Trophoblast cell (in vitro differentiated cells and primary cell): ENCODE measurements around the gene NR1H2.

ENCODE experiments used
- DNase-seq, 2 donors: peaks; one replicate each; pipeline ENCODE4 v3.0.0-alpha.2; 2016
- H2AFZ ChIP-seq: 2 replicates; pipeline ENCODE4 v1.6.1; 2013; ENCODE audit warnings: low read length, moderate library complexity, mild to moderate bottlenecking; ENCODE audit not compliant: insufficient read depth, poor library complexity
- H2AK5ac ChIP-seq: 2 replicates; pipeline ENCODE4 v1.6.1; 2013; ENCODE audit warnings: mild to moderate bottlenecking, low read length
- H2BK120ac ChIP-seq: 2 replicates; pipeline ENCODE4 v1.6.1; 2013; ENCODE audit warnings: low read length, mild to moderate bottlenecking, moderate library complexity; ENCODE audit not compliant: insufficient read depth, poor library complexity
- H2BK12ac ChIP-seq: 2 replicates; pipeline ENCODE4 v1.6.1; 2013; ENCODE audit warnings: mild to moderate bottlenecking, low read length, moderate library complexity
- H2BK5ac ChIP-seq: 2 replicates; pipeline ENCODE4 v1.6.1; 2013; ENCODE audit warnings: low read length, low read depth, moderate library complexity, mild to moderate bottlenecking; ENCODE audit not compliant: poor library complexity
- H3K14ac ChIP-seq: 2 replicates; pipeline ENCODE4 v1.6.1; 2013; ENCODE audit warnings: mild to moderate bottlenecking, low read length
- H3K18ac ChIP-seq: 2 replicates; pipeline ENCODE4 v1.6.1; 2013; ENCODE audit warnings: mild to moderate bottlenecking, low read length
- H3K23ac ChIP-seq: 2 replicates; pipeline ENCODE4 v1.6.1; 2013; ENCODE audit warnings: low read length
- H3K27ac ChIP-seq: 2 replicates; pipeline ENCODE4 v1.5.1; 2013; ENCODE audit warnings: low read depth, mild to moderate bottlenecking, inconsistent platforms, low read length, moderate library complexity
- H3K27me3 ChIP-seq: 2 replicates; pipeline ENCODE4 v1.6.1; 2013; ENCODE audit warnings: inconsistent platforms, mild to moderate bottlenecking, low read length, moderate library complexity; ENCODE audit not compliant: insufficient read depth
- H3K36me3 ChIP-seq, 2 experiments: 1 replicate in 1 of 2; 2 replicates in 1 of 2; pipeline ENCODE4 v1.6.1; 2013; ENCODE audit warnings: low read length in 2 of 2, mild to moderate bottlenecking in 2 of 2, moderate library complexity in 1 of 2; ENCODE audit not compliant: insufficient read depth in 2 of 2, control insufficient read depth in 1 of 2
- H3K4ac ChIP-seq: 2 replicates; pipeline ENCODE4 v1.6.1; 2013; ENCODE audit warnings: low read depth, mild to moderate bottlenecking, low read length, moderate library complexity
- H3K4me1 ChIP-seq, 2 experiments: 1 replicate in 1 of 2; 2 replicates in 1 of 2; pipeline ENCODE4 v1.6.1; 2013; ENCODE audit warnings: low read length in 2 of 2, mild to moderate bottlenecking in 2 of 2, moderate library complexity in 1 of 2; ENCODE audit not compliant: insufficient read depth in 2 of 2, control insufficient read depth in 1 of 2
- H3K4me2 ChIP-seq: 2 replicates; pipeline ENCODE4 v1.6.1; 2013; ENCODE audit warnings: inconsistent platforms, mild to moderate bottlenecking, low read length, moderate library complexity
- H3K4me3 ChIP-seq: 2 replicates; pipeline ENCODE4 v1.5.1; 2013; ENCODE audit warnings: mild to moderate bottlenecking, low read depth, low read length, inconsistent platforms
- H3K79me1 ChIP-seq: one replicate; pipeline ENCODE4 v1.6.1; 2013; ENCODE audit warnings: low read length
- H3K79me2 ChIP-seq: 2 replicates; pipeline ENCODE4 v1.6.1; 2013; ENCODE audit warnings: low read length, mild to moderate bottlenecking; ENCODE audit not compliant: control insufficient read depth, insufficient read depth, poor library complexity
- H3K9ac ChIP-seq: 2 replicates; pipeline ENCODE4 v1.6.1; 2013; ENCODE audit warnings: mild to moderate bottlenecking, low read length
- H3K9me3 ChIP-seq: 2 replicates; pipeline ENCODE4 v1.6.1; 2013; ENCODE audit warnings: low read depth, mild to moderate bottlenecking, control low read depth, inconsistent platforms, low read length; ENCODE audit not compliant: insufficient read depth
- H4K12ac ChIP-seq: 2 replicates; pipeline ENCODE4 v1.6.1; 2013; ENCODE audit warnings: low read depth, mild to moderate bottlenecking, low read length, moderate library complexity
- H4K8ac ChIP-seq: 2 replicates; pipeline ENCODE4 v1.6.1; 2013; ENCODE audit warnings: low read depth, mild to moderate bottlenecking, low read length, moderate library complexity
- H4K91ac ChIP-seq: one replicate; pipeline ENCODE4 v1.6.1; 2013; ENCODE audit warnings: low read depth, mild to moderate bottlenecking, low read length, moderate library complexity
- WGBS: extraction: QIAGEN DNeasy Blood & Tissue Kit; methylation state at CpG from one replicate; pipeline ENCODE4 v1.1.7; 2013; ENCODE audit warnings: missing lambda C conversion rate; ENCODE audit not compliant: insufficient read length, insufficient coverage; ENCODE audit errors: extremely low coverage; 5-methylcytosine and 5-hydroxymethylcytosine counted together

NR1H2 gene

DNA sequence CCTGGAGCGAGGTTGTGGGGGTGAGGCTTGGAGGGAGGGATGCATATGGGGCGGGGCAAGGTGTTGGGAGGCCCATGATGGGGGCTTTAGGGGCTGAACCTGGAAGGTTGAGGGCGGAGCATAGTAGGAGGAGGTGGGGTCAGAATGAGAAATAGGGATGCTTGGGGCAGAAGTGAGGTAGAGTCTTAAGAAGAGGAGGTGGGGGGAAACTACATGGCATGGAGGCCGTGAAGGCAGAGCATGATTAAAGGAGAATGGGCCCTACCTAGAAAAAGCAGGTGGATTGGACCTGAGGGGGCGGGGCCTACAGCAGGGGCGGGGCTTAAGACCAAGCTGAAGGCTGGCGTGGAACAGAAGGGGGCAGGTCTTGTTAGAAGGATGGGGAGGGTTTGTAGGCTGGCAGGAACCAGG, 799 bp downstream of the NR1H2 start:
- H3K4me1 ChIP-seq: no peaks in the 10 kb centered on the region
- peaks cover 46 to 47% of the 10 kb centered on the region in 2 experiments for H3K36me3 ChIP-seq
- H4K12ac ChIP-seq: no peak overlapping the region
- H2BK5ac ChIP-seq: no peak overlapping the region
- no peak overlapping the region for H2BK12ac ChIP-seq
- H4K8ac ChIP-seq: no peak overlapping the region
- H3K79me2 ChIP-seq: peaks cover 3% of the 10 kb centered on the region
- no peak overlapping the region for H2BK120ac ChIP-seq
- DNase-seq: peak in 1 of 2 donors; percentile 34
- no peak overlapping the region for H3K4me3 ChIP-seq
- no peak overlapping the region for H3K4ac ChIP-seq
- H3K18ac ChIP-seq: no peak overlapping the region
- H3K14ac ChIP-seq: no peak overlapping the region
- no peak overlapping the region for H3K27ac ChIP-seq
- H4K91ac ChIP-seq: no peak overlapping the region
- H3K79me1 ChIP-seq: peaks cover 3% of the 10 kb centered on the region
- H3K27me3 ChIP-seq: no peaks in the 10 kb centered on the region
- no peak overlapping the region for H2AK5ac ChIP-seq
- H3K23ac ChIP-seq: no peak overlapping the region
- WGBS: no CpG with 5 or more reads among the region's 7 CpGs
- no peaks in the 10 kb centered on the region for H3K9me3 ChIP-seq
- no peak overlapping the region for H2AFZ ChIP-seq
- no peak overlapping the region for H3K4me2 ChIP-seq
- no peak overlapping the region for H3K9ac ChIP-seq

DNA sequence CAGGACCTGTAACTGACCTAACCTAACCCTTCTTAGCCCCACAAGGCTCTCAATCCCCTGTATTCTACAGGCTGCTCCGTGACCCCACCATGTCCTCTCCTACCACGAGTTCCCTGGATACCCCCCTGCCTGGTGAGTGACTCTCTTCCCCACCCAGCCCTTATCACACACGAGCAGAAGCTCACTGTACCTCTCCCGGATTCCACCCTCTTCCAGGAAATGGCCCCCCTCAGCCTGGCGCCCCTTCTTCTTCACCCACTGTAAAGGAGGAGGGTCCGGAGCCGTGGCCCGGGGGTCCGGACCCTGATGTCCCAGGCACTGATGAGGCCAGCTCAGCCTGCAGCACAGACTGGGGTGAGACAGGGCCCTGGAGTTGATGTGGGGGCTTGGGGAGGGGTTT, 1.3 kb downstream of the NR1H2 start:
- Histone ChIP-seq H3K9me3 (no peaks in the 10 kb centered on the region), H3K27ac (no peak overlapping the region), H2AK5ac (no peak overlapping the region), H4K8ac (no peak overlapping the region), H2BK12ac (no peak overlapping the region), H4K12ac (no peak overlapping the region), H3K4me1 (no peaks in the 10 kb centered on the region), H3K4me3 (no peak overlapping the region), H3K9ac (no peak overlapping the region), H3K79me1 (peaks cover 3% of the 10 kb centered on the region), H3K23ac (no peak overlapping the region), H3K18ac (no peak overlapping the region), H3K27me3 (no peaks in the 10 kb centered on the region), H3K79me2 (peaks cover 3% of the 10 kb centered on the region), H3K14ac (no peak overlapping the region), H3K36me3 (peaks cover 50 to 52% of the 10 kb centered on the region in 2 experiments), H4K91ac (no peak overlapping the region), H2AFZ (no peak overlapping the region), H2BK120ac (no peak overlapping the region), H3K4me2 (no peak overlapping the region), H2BK5ac (no peak overlapping the region), H3K4ac (no peak overlapping the region)
- no CpG with 5 or more reads among the region's 9 CpGs for WGBS
- no peak for DNase-seq

DNA sequence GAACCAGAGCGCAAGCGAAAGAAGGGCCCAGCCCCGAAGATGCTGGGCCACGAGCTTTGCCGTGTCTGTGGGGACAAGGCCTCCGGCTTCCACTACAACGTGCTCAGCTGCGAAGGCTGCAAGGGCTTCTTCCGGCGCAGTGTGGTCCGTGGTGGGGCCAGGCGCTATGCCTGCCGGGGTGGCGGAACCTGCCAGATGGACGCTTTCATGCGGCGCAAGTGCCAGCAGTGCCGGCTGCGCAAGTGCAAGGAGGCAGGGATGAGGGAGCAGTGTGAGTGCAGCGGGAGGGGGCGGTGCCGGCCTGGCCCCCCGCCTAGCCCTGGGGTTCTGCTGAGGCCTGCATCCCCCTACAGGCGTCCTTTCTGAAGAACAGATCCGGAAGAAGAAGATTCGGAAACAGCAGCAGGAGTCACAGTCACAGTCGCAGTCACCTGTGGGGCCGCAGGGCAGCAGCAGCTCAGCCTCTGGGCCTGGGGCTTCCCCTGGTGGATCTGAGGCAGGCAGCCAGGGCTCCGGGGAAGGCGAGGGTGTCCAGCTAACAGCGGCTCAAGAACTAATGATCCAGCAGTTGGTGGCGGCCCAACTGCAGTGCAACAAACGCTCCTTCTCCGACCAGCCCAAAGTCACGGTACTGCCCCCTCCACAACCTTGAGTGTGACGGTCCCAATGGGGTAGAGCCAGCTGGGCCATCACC, 2.1 kb downstream of the NR1H2 start:
- H3K9ac ChIP-seq: no peak overlapping the region
- H4K12ac ChIP-seq: no peak overlapping the region
- H4K91ac ChIP-seq: no peak overlapping the region
- H3K27me3 ChIP-seq: no peaks in the 10 kb centered on the region
- H2AFZ ChIP-seq: no peak overlapping the region
- no CpG with 5 or more reads among the region's 36 CpGs for WGBS
- H3K14ac ChIP-seq: no peak overlapping the region
- H3K9me3 ChIP-seq: no peaks in the 10 kb centered on the region
- no peak overlapping the region for H4K8ac ChIP-seq
- H2BK5ac ChIP-seq: no peak overlapping the region
- peaks cover 55 to 58% of the 10 kb centered on the region in 2 experiments for H3K36me3 ChIP-seq
- no peak for DNase-seq
- H3K79me1 ChIP-seq: peaks cover 3% of the 10 kb centered on the region
- H3K23ac ChIP-seq: no peak overlapping the region
- no peak overlapping the region for H3K18ac ChIP-seq
- no peak overlapping the region for H3K4me3 ChIP-seq
- H3K4ac ChIP-seq: no peak overlapping the region
- no peak overlapping the region for H3K4me2 ChIP-seq
- H2BK120ac ChIP-seq: no peak overlapping the region
- no peak overlapping the region for H2BK12ac ChIP-seq
- H3K79me2 ChIP-seq: peaks cover 3% of the 10 kb centered on the region
- no peak overlapping the region for H3K27ac ChIP-seq
- H2AK5ac ChIP-seq: no peak overlapping the region
- H3K4me1 ChIP-seq: peaks cover 0 to under 1% of the 10 kb centered on the region in 2 experiments

DNA sequence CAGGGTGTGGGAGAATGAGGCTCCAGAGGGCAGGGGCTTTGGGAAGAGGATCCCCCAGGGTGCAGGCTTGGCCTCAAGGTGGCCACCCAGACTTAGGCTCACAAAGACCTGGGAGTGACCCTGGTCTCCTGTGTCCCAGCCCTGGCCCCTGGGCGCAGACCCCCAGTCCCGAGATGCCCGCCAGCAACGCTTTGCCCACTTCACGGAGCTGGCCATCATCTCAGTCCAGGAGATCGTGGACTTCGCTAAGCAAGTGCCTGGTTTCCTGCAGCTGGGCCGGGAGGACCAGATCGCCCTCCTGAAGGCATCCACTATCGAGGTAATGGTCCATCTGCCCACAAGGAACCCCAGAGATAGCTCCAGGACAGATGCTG, 2.6 kb downstream of the NR1H2 start:
- DNase-seq: no peak
- no peak overlapping the region for H3K14ac ChIP-seq
- no peak overlapping the region for H2AK5ac ChIP-seq
- peaks cover 55 to 58% of the 10 kb centered on the region in 2 experiments for H3K36me3 ChIP-seq
- H3K27ac ChIP-seq: no peak overlapping the region
- peaks cover 5% of the 10 kb centered on the region for H3K79me1 ChIP-seq
- no peaks in the 10 kb centered on the region for H3K27me3 ChIP-seq
- no peak overlapping the region for H4K91ac ChIP-seq
- WGBS: no CpG with 5 or more reads among the region's 10 CpGs
- peaks cover 3% of the 10 kb centered on the region for H3K79me2 ChIP-seq
- H3K4me2 ChIP-seq: no peak overlapping the region
- H3K4me1 ChIP-seq: peaks cover 0 to 5% of the 10 kb centered on the region in 2 experiments
- H3K23ac ChIP-seq: no peak overlapping the region
- H3K4me3 ChIP-seq: no peak overlapping the region
- no peak overlapping the region for H2AFZ ChIP-seq
- no peak overlapping the region for H2BK5ac ChIP-seq
- H2BK120ac ChIP-seq: no peak overlapping the region
- no peak overlapping the region for H3K4ac ChIP-seq
- H3K18ac ChIP-seq: no peak overlapping the region
- H3K9ac ChIP-seq: no peak overlapping the region
- H2BK12ac ChIP-seq: no peak overlapping the region
- H4K12ac ChIP-seq: no peak overlapping the region
- no peaks in the 10 kb centered on the region for H3K9me3 ChIP-seq
- no peak overlapping the region for H4K8ac ChIP-seq
